Liver (tissue), 9 donors: ENCODE results near the gene XKR7. TPM values are rescaled to one million over a fixed set of nuclear protein-coding genes. Genes with fewer than 3 reads are reported as not detected.

Experiments
- DNase-seq: peaks from one replicate; pipeline ENCODE4 v3.0.0-alpha.2; 2017; ENCODE audit warnings: low spot score
- H3K27ac ChIP-seq, 2 donors: one replicate each; pipeline ENCODE4 v1.7.0; 2013; ENCODE audit warnings: inconsistent platforms in 2 of 2, low read length in 2 of 2, control low read depth in 1 of 2, low read depth in 1 of 2, mild to moderate bottlenecking in 1 of 2
- H3K27me3 ChIP-seq, 4 donors: one replicate each; pipeline versions ENCODE4 v1.6.1 to v1.7.0; 2013; ENCODE audit warnings: low read length in 3 of 4, inconsistent platforms in 1 of 4, mild to moderate bottlenecking in 1 of 4, moderate library complexity in 1 of 4; ENCODE audit not compliant: control insufficient read depth in 4 of 4, insufficient read depth in 4 of 4
- H3K36me3 ChIP-seq, 4 donors: one replicate each; pipeline versions ENCODE4 v1.6.1 to v1.7.0; 2013; ENCODE audit warnings: low read length in 3 of 4, mild to moderate bottlenecking in 3 of 4, low read depth in 1 of 4, moderate library complexity in 1 of 4; ENCODE audit not compliant: control insufficient read depth in 4 of 4, insufficient read depth in 3 of 4
- H3K4me1 ChIP-seq, 4 donors: one replicate each; pipeline versions ENCODE4 v1.6.1 to v1.7.0; 2013; ENCODE audit warnings: low read length in 3 of 4, mild to moderate bottlenecking in 3 of 4, moderate library complexity in 1 of 4; ENCODE audit not compliant: control insufficient read depth in 4 of 4, insufficient read depth in 4 of 4
- H3K4me3 ChIP-seq, 3 donors: one replicate each; pipeline versions ENCODE4 v1.6.1 to v1.7.0; 2013; ENCODE audit warnings: low read length in 3 of 3, control low read depth in 1 of 3, low read depth in 1 of 3, mild to moderate bottlenecking in 1 of 3
- H3K9ac ChIP-seq, 2 donors: one replicate each; pipeline ENCODE4 v1.7.0; 2013; ENCODE audit warnings: low read length in 2 of 2, mild to moderate bottlenecking in 2 of 2, moderate library complexity in 2 of 2, control low read depth in 1 of 2, low read depth in 1 of 2
- H3K9me3 ChIP-seq, 4 donors: one replicate each; pipeline versions ENCODE4 v1.6.1 to v1.7.0; 2013; ENCODE audit warnings: low read length in 3 of 4; ENCODE audit not compliant: control insufficient read depth in 4 of 4
- EGR1 ChIP-seq, 2 donors: IDR thresholded peaks; 2 replicates each; pipeline ENCODE4 v1.6.1; 2016 to 2018; ENCODE audit warnings: antibody characterized with exemption in 2 of 2, low read depth in 2 of 2
- FOXA1 ChIP-seq: IDR thresholded peaks from 2 replicates; pipeline ENCODE4 v1.6.1; 2016; ENCODE audit warnings: antibody characterized with exemption
- FOXA2 ChIP-seq: IDR thresholded peaks from 2 replicates; pipeline ENCODE4 v1.6.1; 2016; ENCODE audit warnings: antibody characterized with exemption
- GABPA ChIP-seq, 2 donors: IDR thresholded peaks in 1 of 2; conservative IDR thresholded peaks in 1 of 2; 2 replicates each; pipeline ENCODE4 v1.6.1; 2016; ENCODE audit warnings: antibody characterized with exemption in 2 of 2, mild to moderate bottlenecking in 1 of 2, moderate library complexity in 1 of 2
- HNF4A ChIP-seq, 2 donors: conservative IDR thresholded peaks; 2 replicates each; pipeline ENCODE4 v1.6.1; 2016; ENCODE audit warnings: antibody characterized with exemption in 2 of 2, mild to moderate bottlenecking in 2 of 2
- HNF4G ChIP-seq: IDR thresholded peaks from 2 replicates; pipeline ENCODE4 v1.6.1; 2016; ENCODE audit warnings: antibody characterized with exemption
- JUND ChIP-seq, 2 donors: IDR thresholded peaks; 2 replicates each; pipeline ENCODE4 v1.6.1; 2016; ENCODE audit warnings: antibody characterized with exemption in 2 of 2
- RAD21 ChIP-seq, 2 donors: IDR thresholded peaks; 2 replicates each; pipeline ENCODE4 v1.6.1; 2016; ENCODE audit warnings: antibody characterized with exemption in 2 of 2, mild to moderate bottlenecking in 2 of 2
- RXRA ChIP-seq, 2 donors: IDR thresholded peaks; 2 replicates each; pipeline ENCODE4 v1.6.1; 2017 to 2018; ENCODE audit warnings: antibody characterized with exemption in 2 of 2, mild to moderate bottlenecking in 1 of 2
- SP1 ChIP-seq: IDR thresholded peaks from 2 replicates; pipeline ENCODE4 v1.6.1; 2018; ENCODE audit warnings: antibody characterized with exemption, mild to moderate bottlenecking
- TAF1 ChIP-seq: conservative IDR thresholded peaks from 2 replicates; pipeline ENCODE4 v1.6.1; 2016; ENCODE audit warnings: antibody characterized with exemption, mild to moderate bottlenecking
- YY1 ChIP-seq: IDR thresholded peaks from 2 replicates; pipeline ENCODE4 v1.6.1; 2016; ENCODE audit warnings: antibody characterized with exemption, mild to moderate bottlenecking
- WGBS: extraction: QIAGEN DNeasy Blood & Tissue Kit; methylation state at CpG from one replicate; pipeline ENCODE4 v1.1.7; 2013; 5-methylcytosine and 5-hydroxymethylcytosine counted together
- polyA plus RNA-seq, 2 donors: library from polyadenylated mRNA; stranded (reverse) in 1 of 2; unstranded in 1 of 2; fragments of 200-250 nt in 1 of 2; fragments of >200 nt in 1 of 2; fragmentation: Nextera tagmentation in 1 of 2; extraction: Ambion mirVana in 1 of 2; gene quantifications; one replicate each; pipeline versions ENCODE4 v1.2.1 to v1.2.3, GENCODE V29; 2013 to 2015
- total RNA-seq, 2 donors: library from RNA; depleted of rRNA; stranded (reverse); fragments of >200 nt; gene quantifications; one replicate each; pipeline ENCODE4 v1.2.3, GENCODE V29; 2014
- TF ChIP-seq, protein P1 (sequence below): fragments of 150-350 bp; IDR thresholded peaks from 2 replicates; pipeline ENCODE4 v1.5.1; 2017; ENCODE audit warnings: improper control_type of control experiment, low read depth, low read length; ENCODE audit not compliant: missing input control
- TF ChIP-seq, protein P2 (sequence below): IDR thresholded peaks from 2 replicates; pipeline ENCODE4 v1.6.1; 2016; ENCODE audit warnings: antibody characterized with exemption
- TF ChIP-seq, protein P3 (sequence below): IDR thresholded peaks from 2 replicates; pipeline ENCODE4 v1.6.1; 2016; ENCODE audit warnings: antibody characterized with exemption, mild to moderate bottlenecking
- TF ChIP-seq, protein P4 (sequence below): IDR thresholded peaks from 2 replicates; pipeline ENCODE4 v1.6.1; 2016; ENCODE audit warnings: antibody characterized with exemption
- donor health status: healthy.
- donor health status: healthy.
- donor health status: healthy.
- donor health status: healthy.
- donor health status: healthy.

The XKR7 gene
- total and polyA plus RNA-seq, 4 donors: under 0.01 to 0.05 TPM; not detected in 2

DNA sequence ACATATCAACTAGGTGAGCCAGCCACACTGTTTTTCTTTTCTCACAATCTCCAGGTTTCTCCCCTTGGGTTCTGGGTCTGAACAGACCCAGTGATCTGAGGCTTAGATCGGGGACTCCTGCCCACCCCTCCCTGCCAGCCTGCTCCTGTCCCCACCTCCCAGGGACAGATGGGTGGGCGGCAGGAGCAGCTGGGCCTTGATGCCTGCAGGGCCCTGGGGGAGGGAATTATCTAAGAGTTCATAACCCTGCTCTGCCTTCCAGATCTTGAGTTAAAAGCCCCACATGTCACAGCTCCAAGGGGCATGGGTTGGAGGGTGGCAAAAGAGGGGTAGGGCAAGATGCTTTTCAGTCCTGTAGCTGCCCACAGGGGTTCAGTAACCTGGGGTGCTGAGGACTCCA, 5.2 kb upstream of the XKR7 start:
- Histone ChIP-seq H3K27ac (no peak overlapping the region), H3K4me3 (no peak overlapping the region), H3K4me1 (no peaks in the 10 kb centered on the region), H3K27me3 (peaks cover 0 to 11% (median 4%) of the 10 kb centered on the region in 4 donors), H3K36me3 (no peaks in the 10 kb centered on the region), H3K9me3 (no peaks in the 10 kb centered on the region), H3K9ac (no peak overlapping the region)
- no peak for DNase-seq
- no peak for TF ChIP-seq HNF4G
- TF ChIP-seq, protein P1, sequence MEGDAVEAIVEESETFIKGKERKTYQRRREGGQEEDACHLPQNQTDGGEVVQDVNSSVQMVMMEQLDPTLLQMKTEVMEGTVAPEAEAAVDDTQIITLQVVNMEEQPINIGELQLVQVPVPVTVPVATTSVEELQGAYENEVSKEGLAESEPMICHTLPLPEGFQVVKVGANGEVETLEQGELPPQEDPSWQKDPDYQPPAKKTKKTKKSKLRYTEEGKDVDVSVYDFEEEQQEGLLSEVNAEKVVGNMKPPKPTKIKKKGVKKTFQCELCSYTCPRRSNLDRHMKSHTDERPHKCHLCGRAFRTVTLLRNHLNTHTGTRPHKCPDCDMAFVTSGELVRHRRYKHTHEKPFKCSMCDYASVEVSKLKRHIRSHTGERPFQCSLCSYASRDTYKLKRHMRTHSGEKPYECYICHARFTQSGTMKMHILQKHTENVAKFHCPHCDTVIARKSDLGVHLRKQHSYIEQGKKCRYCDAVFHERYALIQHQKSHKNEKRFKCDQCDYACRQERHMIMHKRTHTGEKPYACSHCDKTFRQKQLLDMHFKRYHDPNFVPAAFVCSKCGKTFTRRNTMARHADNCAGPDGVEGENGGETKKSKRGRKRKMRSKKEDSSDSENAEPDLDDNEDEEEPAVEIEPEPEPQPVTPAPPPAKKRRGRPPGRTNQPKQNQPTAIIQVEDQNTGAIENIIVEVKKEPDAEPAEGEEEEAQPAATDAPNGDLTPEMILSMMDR: no peak
- no peak for TF ChIP-seq YY1
- TF ChIP-seq, protein P2, sequence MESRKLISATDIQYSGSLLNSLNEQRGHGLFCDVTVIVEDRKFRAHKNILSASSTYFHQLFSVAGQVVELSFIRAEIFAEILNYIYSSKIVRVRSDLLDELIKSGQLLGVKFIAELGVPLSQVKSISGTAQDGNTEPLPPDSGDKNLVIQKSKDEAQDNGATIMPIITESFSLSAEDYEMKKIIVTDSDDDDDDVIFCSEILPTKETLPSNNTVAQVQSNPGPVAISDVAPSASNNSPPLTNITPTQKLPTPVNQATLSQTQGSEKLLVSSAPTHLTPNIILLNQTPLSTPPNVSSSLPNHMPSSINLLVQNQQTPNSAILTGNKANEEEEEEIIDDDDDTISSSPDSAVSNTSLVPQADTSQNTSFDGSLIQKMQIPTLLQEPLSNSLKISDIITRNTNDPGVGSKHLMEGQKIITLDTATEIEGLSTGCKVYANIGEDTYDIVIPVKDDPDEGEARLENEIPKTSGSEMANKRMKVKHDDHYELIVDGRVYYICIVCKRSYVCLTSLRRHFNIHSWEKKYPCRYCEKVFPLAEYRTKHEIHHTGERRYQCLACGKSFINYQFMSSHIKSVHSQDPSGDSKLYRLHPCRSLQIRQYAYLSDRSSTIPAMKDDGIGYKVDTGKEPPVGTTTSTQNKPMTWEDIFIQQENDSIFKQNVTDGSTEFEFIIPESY: no peak
- no peak for TF ChIP-seq FOXA2
- TF ChIP-seq, protein P3, sequence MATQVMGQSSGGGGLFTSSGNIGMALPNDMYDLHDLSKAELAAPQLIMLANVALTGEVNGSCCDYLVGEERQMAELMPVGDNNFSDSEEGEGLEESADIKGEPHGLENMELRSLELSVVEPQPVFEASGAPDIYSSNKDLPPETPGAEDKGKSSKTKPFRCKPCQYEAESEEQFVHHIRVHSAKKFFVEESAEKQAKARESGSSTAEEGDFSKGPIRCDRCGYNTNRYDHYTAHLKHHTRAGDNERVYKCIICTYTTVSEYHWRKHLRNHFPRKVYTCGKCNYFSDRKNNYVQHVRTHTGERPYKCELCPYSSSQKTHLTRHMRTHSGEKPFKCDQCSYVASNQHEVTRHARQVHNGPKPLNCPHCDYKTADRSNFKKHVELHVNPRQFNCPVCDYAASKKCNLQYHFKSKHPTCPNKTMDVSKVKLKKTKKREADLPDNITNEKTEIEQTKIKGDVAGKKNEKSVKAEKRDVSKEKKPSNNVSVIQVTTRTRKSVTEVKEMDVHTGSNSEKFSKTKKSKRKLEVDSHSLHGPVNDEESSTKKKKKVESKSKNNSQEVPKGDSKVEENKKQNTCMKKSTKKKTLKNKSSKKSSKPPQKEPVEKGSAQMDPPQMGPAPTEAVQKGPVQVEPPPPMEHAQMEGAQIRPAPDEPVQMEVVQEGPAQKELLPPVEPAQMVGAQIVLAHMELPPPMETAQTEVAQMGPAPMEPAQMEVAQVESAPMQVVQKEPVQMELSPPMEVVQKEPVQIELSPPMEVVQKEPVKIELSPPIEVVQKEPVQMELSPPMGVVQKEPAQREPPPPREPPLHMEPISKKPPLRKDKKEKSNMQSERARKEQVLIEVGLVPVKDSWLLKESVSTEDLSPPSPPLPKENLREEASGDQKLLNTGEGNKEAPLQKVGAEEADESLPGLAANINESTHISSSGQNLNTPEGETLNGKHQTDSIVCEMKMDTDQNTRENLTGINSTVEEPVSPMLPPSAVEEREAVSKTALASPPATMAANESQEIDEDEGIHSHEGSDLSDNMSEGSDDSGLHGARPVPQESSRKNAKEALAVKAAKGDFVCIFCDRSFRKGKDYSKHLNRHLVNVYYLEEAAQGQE: no peak
- TF ChIP-seq HNF4A (conservative IDR thresholded peaks at IDR 0.05): no peak
- TF ChIP-seq GABPA (IDR thresholded peaks at IDR 0.05 in 1 of 2, conservative IDR thresholded peaks at IDR 0.05 in 1 of 2): no peak
- TF ChIP-seq RXRA (IDR thresholded peaks at IDR 0.05): no peak
- no peak for TF ChIP-seq JUND (IDR thresholded peaks at IDR 0.05)
- TF ChIP-seq, protein P4, sequence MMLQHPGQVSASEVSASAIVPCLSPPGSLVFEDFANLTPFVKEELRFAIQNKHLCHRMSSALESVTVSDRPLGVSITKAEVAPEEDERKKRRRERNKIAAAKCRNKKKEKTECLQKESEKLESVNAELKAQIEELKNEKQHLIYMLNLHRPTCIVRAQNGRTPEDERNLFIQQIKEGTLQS: no peak
- no peak for TF ChIP-seq TAF1
- TF ChIP-seq RAD21 (IDR thresholded peaks at IDR 0.05): no peak
- no peak for TF ChIP-seq FOXA1
- 46% methylated on average over 2 of the region's 2 CpGs for WGBS

DNA sequence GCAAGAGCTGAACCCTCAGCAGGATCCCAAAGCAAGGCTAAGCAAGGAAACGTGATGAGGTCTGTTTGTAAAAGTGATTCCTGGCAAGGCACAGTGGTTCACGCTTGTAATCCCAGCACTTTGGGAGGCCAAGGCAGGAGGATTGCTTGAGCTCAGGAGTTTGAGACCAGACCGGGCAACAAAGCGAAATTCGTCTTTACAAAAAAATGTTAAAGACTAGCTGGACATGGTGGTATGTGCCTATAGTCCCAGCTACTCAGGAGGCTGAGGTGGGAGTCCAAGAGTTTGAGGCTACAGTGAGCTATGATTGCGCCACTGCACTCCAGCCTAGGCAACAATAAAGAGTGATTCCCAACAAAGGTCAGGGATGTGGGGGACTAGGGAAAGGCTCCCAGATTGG, 4.1 kb upstream of the XKR7 start:
- TF ChIP-seq TAF1: no peak
- no peak for TF ChIP-seq FOXA1
- TF ChIP-seq, protein P3: no peak
- no peak for TF ChIP-seq HNF4A (conservative IDR thresholded peaks at IDR 0.05)
- TF ChIP-seq GABPA (IDR thresholded peaks at IDR 0.05 in 1 of 2, conservative IDR thresholded peaks at IDR 0.05 in 1 of 2): no peak
- TF ChIP-seq, protein P1: no peak
- TF ChIP-seq SP1: no peak
- TF ChIP-seq HNF4G: no peak
- TF ChIP-seq, protein P4: no peak
- TF ChIP-seq JUND (IDR thresholded peaks at IDR 0.05): no peak
- no peak for TF ChIP-seq EGR1 (IDR thresholded peaks at IDR 0.05; ENCODE audit: low read depth in 2 of 2)
- no peak for TF ChIP-seq RAD21 (IDR thresholded peaks at IDR 0.05)
- TF ChIP-seq RXRA (IDR thresholded peaks at IDR 0.05): no peak
- H3K4me1 ChIP-seq: peaks cover 0 to 4% (median 0%) of the 10 kb centered on the region in 4 donors
- no peak overlapping the region for H3K9ac ChIP-seq
- H3K36me3 ChIP-seq: no peaks in the 10 kb centered on the region
- H3K4me3 ChIP-seq: no peak overlapping the region
- 58% methylated on average over 6 of the region's 6 CpGs for WGBS
- no peaks in the 10 kb centered on the region for H3K9me3 ChIP-seq
- H3K27ac ChIP-seq: no peak overlapping the region
- H3K27me3 ChIP-seq: peaks cover 3 to 12% (median 5%) of the 10 kb centered on the region in 4 donors
- DNase-seq: no peak
